ENCODE data around the gene CNNM2.
A peak's percentile ranks its signal among the peaks of the same experiment; 100 is the strongest.

GRCh38 chr10:102917314-102917961, 656 bp upstream of the CNNM2 start:
- TF ChIP-seq CTCF (conservative IDR thresholded peaks at IDR 0.05 in 1 of 2, IDR thresholded peaks at IDR 0.05 in 1 of 2; ENCODE audit: extremely low read depth in 1 of 2, insufficient read depth in 1 of 2, low read depth in 1 of 2, low read length in 2 of 2) (peak; percentile 85 to 99), EZH2 (IDR thresholded peaks at IDR 0.05; ENCODE audit: borderline replicate concordance, low read length) (no peak)
